MV-4-11 (cell line): ENCODE results near the gene MYO1F.
"Not testable (repeated sequence)": the region's sequence is repeated elsewhere in the genome, so short reads cannot be mapped to it uniquely, and the experiment has no call there.

ENCODE experiments used
- DNase-seq: peaks from one replicate; lab custom pipeline; 2025; lab: John Stamatoyannopoulos, UW

The MYO1F gene

DNA sequence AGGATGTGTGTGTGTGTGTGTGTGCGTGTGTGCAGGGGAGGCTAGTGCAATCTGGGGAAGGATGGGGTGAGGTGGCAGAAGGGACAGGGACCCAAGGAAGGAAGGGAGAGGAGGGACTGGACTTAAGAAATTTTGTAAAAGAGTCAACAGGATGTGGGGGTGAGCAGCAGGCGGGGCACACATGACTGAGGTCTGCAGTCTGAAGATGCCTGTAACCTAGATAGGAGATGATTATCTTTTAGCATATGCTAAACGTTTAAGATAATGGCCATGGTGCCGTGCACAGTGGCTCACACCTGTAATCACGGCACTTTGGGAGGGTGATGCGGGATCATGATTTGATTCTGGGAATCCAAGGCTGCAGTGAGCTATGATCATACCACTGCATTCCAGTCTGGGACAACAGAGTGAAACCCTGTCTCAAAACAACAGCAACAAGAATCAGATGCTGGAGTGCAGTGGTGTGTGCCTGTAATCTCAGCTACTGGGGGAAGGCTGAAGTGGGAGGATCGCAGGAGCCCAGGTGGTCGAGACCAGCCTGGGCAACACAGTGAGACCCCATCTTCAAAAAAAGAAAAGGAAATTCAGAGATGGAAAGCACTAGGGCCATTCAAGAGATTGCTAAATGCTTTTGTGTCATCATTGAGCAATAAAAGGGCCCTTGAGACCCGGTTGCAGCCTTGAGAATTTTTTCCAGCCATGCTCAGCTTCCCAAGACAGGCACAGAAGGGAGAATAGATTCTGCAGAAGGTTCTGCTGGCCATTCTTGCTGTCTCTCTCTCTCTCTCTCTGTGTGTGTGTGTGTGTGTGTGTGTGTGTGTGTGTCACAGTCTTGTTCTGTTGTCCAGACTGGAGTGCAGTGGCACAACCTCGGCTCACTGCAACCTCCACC is 59.4 kb downstream of the MYO1F start:
- peak; percentile 72 for DNase-seq

GRCh38 chr19:8515317-8515716 is 61.9 kb downstream of the MYO1F start:
- DNase-seq: peak; percentile 92

DNA sequence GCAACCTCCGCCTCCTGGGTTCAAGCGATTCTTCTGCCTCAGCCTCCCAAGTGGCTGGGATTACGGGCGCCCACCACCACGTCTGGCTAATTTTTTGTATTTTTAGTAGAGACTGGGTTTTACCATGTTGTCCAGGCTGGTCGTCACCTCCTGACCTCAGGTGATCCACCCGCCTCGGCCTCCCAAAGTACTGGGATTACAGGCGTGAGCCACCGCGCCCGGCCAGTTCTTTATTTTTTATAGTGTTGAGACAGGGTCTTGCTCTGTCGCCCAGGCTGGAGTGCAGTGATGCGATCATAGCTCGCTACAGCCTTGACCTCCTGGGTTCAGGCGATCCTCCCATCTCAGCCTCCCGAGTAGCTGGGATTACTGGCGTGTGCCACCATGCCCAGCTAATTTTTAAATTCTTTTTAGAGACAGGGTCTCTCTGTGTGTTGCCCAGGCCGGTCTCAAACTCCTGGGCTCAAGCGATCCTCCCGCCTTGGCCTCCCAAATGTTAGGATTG is 62.7 kb downstream of the MYO1F start:
- DNase-seq: not testable (repeated sequence)

DNA sequence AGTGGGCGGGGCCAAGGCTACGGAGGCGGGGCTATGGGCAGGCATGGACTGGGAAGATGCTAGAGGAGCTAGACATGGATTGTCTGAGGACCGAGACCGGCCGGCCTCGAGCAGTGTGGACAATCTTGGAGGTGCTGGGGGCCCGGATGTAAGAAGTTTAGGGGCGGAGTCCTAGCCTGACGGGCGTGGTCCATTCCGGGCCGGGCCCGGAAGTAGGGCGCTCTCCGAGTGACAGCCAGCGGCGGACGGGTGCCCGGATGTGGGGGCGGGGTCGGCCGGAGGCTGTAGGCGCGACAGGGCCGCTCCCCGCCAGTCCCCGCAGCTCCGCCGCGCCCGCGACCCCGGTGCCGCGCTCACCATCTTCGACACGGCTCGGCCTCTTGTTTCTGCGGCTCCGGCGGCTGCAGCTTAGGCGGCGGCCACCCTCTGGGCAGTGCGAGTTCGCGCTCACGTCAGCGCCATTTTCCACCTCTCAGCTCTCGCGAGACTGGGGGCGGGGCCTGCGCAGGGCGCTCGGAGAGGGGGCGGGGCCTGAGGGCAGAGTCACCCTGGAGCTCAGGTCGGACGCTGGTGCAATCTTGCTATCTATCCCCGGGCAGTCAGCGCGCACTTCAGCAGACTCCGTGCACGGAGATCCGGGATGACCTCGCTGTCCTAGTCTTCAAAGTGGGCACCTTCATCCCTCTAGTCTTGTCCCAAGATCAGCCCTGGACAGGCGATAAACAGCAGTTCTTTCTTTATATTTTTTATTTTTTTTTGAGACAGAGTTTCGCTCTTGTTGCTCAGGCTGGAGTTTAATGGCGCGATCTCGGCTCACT is 63.3 kb downstream of the MYO1F start, which contains the start of gene ZNF414:
TSS of gene ZNF414 (minus strand) at position 481 of the 818 bp plus-strand sequence. CDS start at position 360, 121 bp downstream.
- DNase-seq: peak; percentile 96

GRCh38 chr19:8513036-8513686 is 64.1 kb downstream of the MYO1F start:
- no peak for DNase-seq

DNA sequence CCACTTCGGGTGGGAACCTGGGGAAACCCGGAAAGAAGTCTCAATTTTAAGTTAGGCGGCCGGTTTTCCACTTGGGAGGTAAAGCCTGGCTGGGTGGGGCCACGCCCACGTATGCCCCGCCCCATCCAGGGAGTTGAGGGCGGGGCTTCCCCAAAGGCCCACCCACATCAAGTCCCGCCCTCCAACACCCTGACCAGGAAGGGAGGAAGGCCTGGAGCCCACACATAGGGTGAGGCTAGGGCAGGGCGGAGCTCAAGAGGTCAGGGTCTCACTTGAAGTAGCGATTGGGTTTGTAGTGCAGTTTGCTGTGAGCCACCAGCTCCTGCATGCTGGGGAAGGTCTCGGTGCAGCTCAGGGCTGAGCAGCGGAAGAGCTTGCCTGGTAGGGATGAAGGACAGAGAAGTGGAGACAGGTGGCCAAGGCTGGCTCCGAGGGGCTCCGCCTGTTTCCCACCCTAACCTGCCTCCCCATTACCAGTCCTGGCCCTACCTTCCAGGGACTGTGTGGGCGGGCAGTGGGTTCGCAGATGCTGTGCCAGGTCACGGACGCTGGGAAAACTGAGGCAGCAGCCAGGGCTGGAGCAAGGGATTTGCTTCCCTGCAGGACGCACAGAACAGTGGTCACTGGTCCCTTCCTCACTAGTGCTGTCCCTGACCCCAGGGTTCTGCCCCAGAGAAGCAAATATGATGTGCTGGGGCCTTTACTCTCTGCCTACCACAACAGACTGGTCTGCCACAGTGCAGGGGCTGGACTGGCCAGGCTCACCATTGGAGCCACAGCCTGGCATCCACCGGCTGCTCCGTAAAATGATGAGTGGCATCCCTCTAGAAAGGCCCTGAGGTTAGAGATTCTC is 64.9 kb downstream of the MYO1F start:
- peak; percentile 55 for DNase-seq

- DNase-seq: no peak
Measured at GRCh38 chr19:8511573-8512101, 65.6 kb downstream of the MYO1F start.

DNA sequence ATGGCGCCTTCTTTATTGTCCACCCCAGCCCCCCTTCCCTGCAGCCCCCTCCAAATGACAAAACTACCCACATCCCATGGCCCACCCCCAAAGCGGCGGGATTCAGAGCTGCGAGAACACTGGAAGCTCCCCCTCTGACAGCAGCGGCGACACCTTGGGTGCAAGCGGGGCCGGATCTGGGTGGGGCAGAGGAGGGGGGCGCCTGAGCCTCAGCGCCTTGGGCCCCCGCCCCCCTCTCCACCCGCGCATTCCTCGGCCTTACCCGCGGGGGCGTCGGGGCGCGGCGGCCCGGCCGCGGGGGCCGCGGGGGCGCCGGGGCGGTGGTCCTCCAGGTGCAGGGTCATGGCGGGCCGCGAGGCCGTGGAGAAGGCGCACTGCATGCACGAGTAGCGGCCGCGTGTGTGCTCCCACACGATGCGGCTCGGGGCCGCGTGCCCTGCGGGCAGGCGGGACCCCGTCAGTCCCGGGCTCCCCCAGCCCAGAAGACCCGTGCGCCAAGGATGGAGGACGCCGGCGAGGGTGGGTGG is 66.6 kb downstream of the MYO1F start:
- DNase-seq: no peak

GRCh38 chr19:8506402-8506957 is 70.8 kb downstream of the MYO1F start:
- DNase-seq: no peak

DNA sequence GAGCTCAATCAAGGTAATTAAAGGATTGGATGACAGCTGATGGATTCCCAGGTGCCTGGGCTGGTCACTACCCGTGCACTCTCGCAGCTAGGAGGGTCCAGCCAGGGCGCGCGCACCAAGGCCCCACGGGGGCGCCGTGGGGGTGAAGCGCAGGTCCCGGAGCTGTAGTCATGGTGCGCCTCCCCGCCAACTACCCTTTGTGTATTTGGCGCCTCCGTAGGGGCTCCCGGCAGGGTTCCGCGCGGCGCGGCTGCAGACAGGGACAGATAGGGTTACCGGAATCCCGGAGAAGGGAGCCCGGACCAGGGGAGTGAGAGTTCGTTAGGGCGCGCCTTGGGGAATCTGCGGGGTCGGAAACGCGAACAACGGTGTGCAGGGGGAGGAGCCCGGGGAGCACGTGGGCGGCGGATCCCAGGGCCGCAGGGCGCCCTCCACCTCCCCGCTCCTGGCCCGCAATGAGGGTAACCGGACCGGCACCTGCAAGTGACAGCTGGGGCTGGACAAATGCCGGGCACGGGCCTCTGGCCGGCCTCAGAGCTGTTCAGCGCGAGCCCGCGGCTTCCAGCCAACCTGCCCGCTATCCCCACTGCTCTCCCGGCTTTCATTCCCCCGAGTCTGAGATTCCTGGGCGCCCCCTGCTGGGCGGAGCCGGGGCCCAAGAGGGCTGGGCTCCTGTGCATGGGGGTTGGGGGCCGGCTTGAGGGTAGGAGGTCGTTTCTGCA is 71.4 kb downstream of the MYO1F start:
- peak; percentile 60 for DNase-seq

DNA sequence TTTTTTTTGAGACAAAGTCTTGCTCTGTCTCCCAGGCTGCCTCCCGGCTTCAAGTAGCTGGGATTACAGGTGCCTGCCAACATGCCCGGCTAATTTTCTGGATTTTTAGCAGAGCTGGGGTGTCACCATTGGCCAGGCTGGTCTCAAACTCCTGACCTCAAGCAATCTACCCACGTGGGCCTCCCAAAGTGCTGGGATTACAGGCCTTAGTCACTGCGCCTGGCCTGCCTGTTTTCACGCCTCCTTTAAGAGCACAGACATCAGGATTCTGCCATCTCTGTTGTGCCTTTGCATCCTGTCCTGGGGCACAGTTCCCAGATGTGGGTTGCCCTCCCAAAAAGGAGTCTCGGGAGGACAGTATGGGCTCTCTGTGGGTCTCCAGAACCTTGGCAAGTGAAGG is 72.3 kb downstream of the MYO1F start:
- peak; percentile 40 for DNase-seq

- peak; percentile 59 for DNase-seq
Measured at GRCh38 chr19:8504171-8504570, 73.1 kb downstream of the MYO1F start.

- DNase-seq: no peak
Measured at GRCh38 chr19:8503510-8503909, 73.7 kb downstream of the MYO1F start.

- DNase-seq: peak; percentile 54
Measured at GRCh38 chr19:8501981-8502380, 75.3 kb downstream of the MYO1F start.

DNA sequence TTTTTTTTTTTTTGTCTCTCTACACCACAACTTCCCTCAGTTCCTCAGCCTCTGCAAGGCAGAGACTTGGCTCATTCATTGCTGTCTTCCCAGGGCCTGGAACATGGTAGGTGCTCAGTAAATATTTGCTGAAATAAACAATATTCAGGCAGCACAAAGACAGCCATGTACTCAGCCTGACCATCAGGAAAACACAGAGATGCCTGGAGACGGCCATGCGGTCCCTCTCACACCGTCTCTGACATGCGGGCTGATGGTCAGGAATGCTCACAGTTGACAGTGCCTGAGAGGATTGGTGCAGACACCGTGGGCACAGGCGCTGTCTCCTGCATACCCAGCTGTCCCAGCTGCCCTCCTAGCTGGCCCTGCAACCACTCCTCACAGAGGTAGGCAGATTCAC is 75.7 kb downstream of the MYO1F start:
- no peak for DNase-seq

DNA sequence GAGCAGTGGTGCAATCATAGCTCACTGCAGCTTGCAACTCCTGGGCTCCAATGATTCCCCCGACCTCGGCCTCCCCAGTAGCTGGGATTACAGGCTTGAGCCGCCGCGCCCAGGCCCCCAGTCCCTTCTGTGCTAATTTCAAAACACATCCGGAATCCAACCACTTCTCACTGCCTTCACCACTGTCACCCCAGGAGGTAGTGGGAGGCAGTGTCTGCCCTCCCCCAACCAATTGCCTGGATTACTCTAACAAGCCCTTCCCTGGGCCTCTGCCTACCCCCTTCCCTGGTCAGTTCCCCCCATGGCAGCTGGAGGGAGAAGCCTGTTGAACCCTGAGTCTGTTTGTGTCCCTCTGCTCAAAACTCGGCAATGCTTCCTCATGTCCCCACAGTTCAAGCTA is 77.1 kb downstream of the MYO1F start:
- peak; percentile 98 for DNase-seq

- no peak for DNase-seq
Measured at GRCh38 chr19:8499048-8499833, 78.0 kb downstream of the MYO1F start.

- no peak for DNase-seq
Measured at GRCh38 chr19:8498295-8498694, 78.9 kb downstream of the MYO1F start.

- peak; percentile 86 for DNase-seq
Measured at GRCh38 chr19:8494158-8494557, 83.1 kb downstream of the MYO1F start.
